ENCODE results near the gene ZNF407.

Gene ZNF407

GRCh38 chr18:74626049-74626874 lies 28.6 kb downstream of the ZNF407 start:
- Histone ChIP-seq H3K27me3 (ENCODE audit: insufficient read depth, poor library complexity, severe bottlenecking) (no peaks in the 10 kb centered on the region), H3K4me3 (replicated peaks; ENCODE audit: insufficient read depth, low read length) (no peak overlapping the region), H3K27ac (replicated peaks) (no peak overlapping the region)
- TF ChIP-seq POLR2AphosphoS5 (IDR thresholded peaks at IDR 0.05; ENCODE audit: low read depth) (no peak), REST (IDR thresholded peaks at IDR 0.05; ENCODE audit: insufficient replicate concordance, low read depth) (no peak), CTCF (IDR thresholded peaks at IDR 0.05; ENCODE audit: insufficient read depth, low read length) (no peak), SPI1 (IDR thresholded peaks at IDR 0.05; ENCODE audit: borderline replicate concordance, low read depth) (no peak), GABPA (IDR thresholded peaks at IDR 0.05; ENCODE audit: low read depth) (no peak)
- DNase-seq (ENCODE audit: low read depth in 1 of 2, low spot score in 1 of 2) = no peak

GRCh38 chr18:74630804-74631203 lies 33.1 kb downstream of the ZNF407 start:
- no peak overlapping the region for H3K4me3 ChIP-seq (replicated peaks; ENCODE audit: insufficient read depth, low read length)
- DNase-seq (ENCODE audit: low read depth in 1 of 2, low spot score in 1 of 2) = no peak
- TF ChIP-seq REST (IDR thresholded peaks at IDR 0.05; ENCODE audit: insufficient replicate concordance, low read depth) = no peak
- TF ChIP-seq POLR2AphosphoS5 (IDR thresholded peaks at IDR 0.05; ENCODE audit: low read depth) = no peak
- TF ChIP-seq SPI1 (IDR thresholded peaks at IDR 0.05; ENCODE audit: borderline replicate concordance, low read depth) = no peak
- no peak for TF ChIP-seq GABPA (IDR thresholded peaks at IDR 0.05; ENCODE audit: low read depth)
- no peak for TF ChIP-seq CTCF (IDR thresholded peaks at IDR 0.05; ENCODE audit: insufficient read depth, low read length)
- no peaks in the 10 kb centered on the region for H3K27me3 ChIP-seq (ENCODE audit: insufficient read depth, poor library complexity, severe bottlenecking)
- no peak overlapping the region for H3K27ac ChIP-seq (replicated peaks)

- Histone ChIP-seq H3K4me3 (replicated peaks; ENCODE audit: insufficient read depth, low read length) (no peak overlapping the region), H3K27me3 (ENCODE audit: insufficient read depth, poor library complexity, severe bottlenecking) (no peaks in the 10 kb centered on the region), H3K27ac (replicated peaks) (no peak overlapping the region)
- TF ChIP-seq GABPA (IDR thresholded peaks at IDR 0.05; ENCODE audit: low read depth) (no peak), SPI1 (IDR thresholded peaks at IDR 0.05; ENCODE audit: borderline replicate concordance, low read depth) (no peak), REST (IDR thresholded peaks at IDR 0.05; ENCODE audit: insufficient replicate concordance, low read depth) (no peak), POLR2AphosphoS5 (IDR thresholded peaks at IDR 0.05; ENCODE audit: low read depth) (no peak), CTCF (IDR thresholded peaks at IDR 0.05; ENCODE audit: insufficient read depth, low read length) (no peak)
- no peak for DNase-seq (ENCODE audit: low read depth in 1 of 2, low spot score in 1 of 2)
Observed at GRCh38 chr18:74631212-74631611, 33.5 kb downstream of the ZNF407 start.
